Mesothelial cell of epicardium (in vitro differentiated cells): ENCODE results near the gene TTR. TPM values are rescaled to one million over a fixed set of nuclear protein-coding genes. Genes with fewer than 3 reads are reported as not detected.

Source experiments
- DNase-seq, 2 experiments: peaks; one replicate each; pipeline ENCODE4 v3.0.0; 2021; ENCODE audit warnings: low spot score in 2 of 2; ENCODE audit not compliant: unreplicated experiment in 2 of 2
- H3K27ac Mint-ChIP-seq: 2 replicates; pipeline ENCODE4 v1.8.0; 2021; ENCODE audit warnings: mixed read lengths
- H3K27me3 Mint-ChIP-seq: 2 replicates; pipeline ENCODE4 v1.8.0; 2021; ENCODE audit warnings: low read depth, mixed read lengths
- H3K36me3 Mint-ChIP-seq: 2 replicates; pipeline ENCODE4 v1.8.0; 2021; ENCODE audit warnings: mixed read lengths
- H3K4me1 Mint-ChIP-seq: 2 replicates; pipeline ENCODE4 v1.8.0; 2021; ENCODE audit warnings: mixed read lengths
- H3K4me3 Mint-ChIP-seq: 2 replicates; pipeline ENCODE4 v1.8.0; 2021; ENCODE audit warnings: mild to moderate bottlenecking, moderate library complexity, mixed read lengths
- H3K9me3 Mint-ChIP-seq: 2 replicates; pipeline ENCODE4 v1.8.0; 2021; ENCODE audit warnings: mixed read lengths
- CTCF ChIP-seq: fragments of 200-600 bp; sonication (generic); IDR thresholded peaks from one replicate; pipeline ENCODE4 v1.5.0; 2021; ENCODE audit warnings: antibody characterized with exemption; ENCODE audit not compliant: unreplicated experiment
- total RNA-seq: library from RNA; stranded (reverse); gene quantifications from 3 replicates; pipeline ENCODE4 v1.2.1, GENCODE V29; 2021

The TTR gene
- total RNA-seq, 1 donor from 2014 or later, result not detected

- Mint-ChIP-seq H3K4me1 (peaks cover 8% of the 10 kb centered on the region), H3K27ac (no peak overlapping the region), H3K4me3 (no peak overlapping the region), H3K36me3 (no peaks in the 10 kb centered on the region), H3K27me3 (no peaks in the 10 kb centered on the region), H3K9me3 (peaks cover 5% of the 10 kb centered on the region)
- TF ChIP-seq CTCF, result no peak
- no peak for DNase-seq
Observed at GRCh38 chr18:31596081-31596872, 4.6 kb downstream of the TTR start.

GRCh38 chr18:31598021-31598805 lies 6.5 kb downstream of the TTR start:
- no peak for DNase-seq

GRCh38 chr18:31603315-31603714 lies 11.6 kb downstream of the TTR start:
- Mint-ChIP-seq H3K4me3 (no peak overlapping the region), H3K27ac (no peak overlapping the region), H3K36me3 (no peaks in the 10 kb centered on the region), H3K9me3 (peaks cover 7% of the 10 kb centered on the region), H3K27me3 (peaks cover 2% of the 10 kb centered on the region), H3K4me1 (peaks cover 5% of the 10 kb centered on the region)
- no peak for TF ChIP-seq CTCF
- no peak for DNase-seq

More at GRCh38 chr18:31598021-31598805, 6.5 kb downstream of the TTR start:
- no peak for TF ChIP-seq CTCF
- H3K27ac Mint-ChIP-seq, result no peak overlapping the region
- no peaks in the 10 kb centered on the region for H3K27me3 Mint-ChIP-seq
- peaks cover 3% of the 10 kb centered on the region for H3K4me1 Mint-ChIP-seq
- no peak overlapping the region for H3K4me3 Mint-ChIP-seq
- peaks cover 5% of the 10 kb centered on the region for H3K9me3 Mint-ChIP-seq
- H3K36me3 Mint-ChIP-seq, result no peaks in the 10 kb centered on the region

- peaks cover 2% of the 10 kb centered on the region for H3K27me3 Mint-ChIP-seq
- no peaks in the 10 kb centered on the region for H3K36me3 Mint-ChIP-seq
- peaks cover 25% of the 10 kb centered on the region for H3K4me1 Mint-ChIP-seq
- DNase-seq, result no peak
- H3K4me3 Mint-ChIP-seq, result no peak overlapping the region
- no peak overlapping the region for H3K27ac Mint-ChIP-seq
- TF ChIP-seq CTCF, result no peak
- peaks cover 7% of the 10 kb centered on the region for H3K9me3 Mint-ChIP-seq
Observed at GRCh38 chr18:31606265-31606664, 14.6 kb downstream of the TTR start.

- no peak for DNase-seq
- Mint-ChIP-seq H3K27ac (no peak overlapping the region), H3K36me3 (no peaks in the 10 kb centered on the region), H3K4me3 (no peak overlapping the region), H3K4me1 (peaks cover 36% of the 10 kb centered on the region), H3K27me3 (peaks cover 2% of the 10 kb centered on the region), H3K9me3 (peaks cover 7% of the 10 kb centered on the region)
- no peak for TF ChIP-seq CTCF
Observed at GRCh38 chr18:31607384-31607783, 15.7 kb downstream of the TTR start.
